ENCODE results near the gene FTO. TPM values are rescaled to one million over a fixed set of nuclear protein-coding genes. Genes with fewer than 3 reads are reported as not detected.
A peak's percentile ranks its signal among the peaks of the same experiment; 100 is the strongest.

Gene FTO
- polyA plus RNA-seq, 10 donors = 48.3 to 68.6 (median 62.8) TPM

GRCh38 chr16:53745753-53746266, 41.9 kb downstream of the FTO start:
- no peak for DNase-seq

GRCh38 chr16:53752560-53752959, 48.6 kb downstream of the FTO start:
- no peak for DNase-seq

GRCh38 chr16:53753431-53753830, 49.5 kb downstream of the FTO start:
- no peak for DNase-seq

- no peak for DNase-seq
Observed at GRCh38 chr16:53755026-53755910, 51.3 kb downstream of the FTO start.

- DNase-seq = no peak
Observed at GRCh38 chr16:53756275-53756996, 52.5 kb downstream of the FTO start.

GRCh38 chr16:53757971-53758609, 54.1 kb downstream of the FTO start:
- no peak for DNase-seq

GRCh38 chr16:53761962-53762703, 58.2 kb downstream of the FTO start:
- no peak for DNase-seq

GRCh38 chr16:53766304-53767016, 62.5 kb downstream of the FTO start:
- DNase-seq = no peak

GRCh38 chr16:53768167-53768566, 64.2 kb downstream of the FTO start:
- no peak for DNase-seq

GRCh38 chr16:53768593-53768992, 64.6 kb downstream of the FTO start:
- peak in 1 of 3 donors; percentile 81 for DNase-seq

- no peak for DNase-seq
Observed at GRCh38 chr16:53769185-53769584, 65.2 kb downstream of the FTO start.

- DNase-seq = no peak
Observed at GRCh38 chr16:53769787-53770186, 65.8 kb downstream of the FTO start.

- no peak for DNase-seq
Observed at GRCh38 chr16:53770641-53771040, 66.7 kb downstream of the FTO start.

GRCh38 chr16:53771655-53772497, 67.9 kb downstream of the FTO start:
- DNase-seq = no peak

- peak; percentile 49 to 75 (median 66) for DNase-seq
Observed at GRCh38 chr16:53773150-53773846, 69.3 kb downstream of the FTO start.

GRCh38 chr16:53773881-53774280, 69.9 kb downstream of the FTO start:
- no peak for DNase-seq

GRCh38 chr16:53775106-53775820, 71.3 kb downstream of the FTO start:
- no peak for DNase-seq

- DNase-seq = peak; percentile 30 to 92 (median 65)
Observed at GRCh38 chr16:53775821-53776431, 72.0 kb downstream of the FTO start.

Measured in muscle of back (tissue), 11 donors.